ENCODE data around the gene PPIF.

The PPIF gene

GRCh38 chr10:79310911-79311573 is 36.2 kb upstream of the PPIF start:
- no peak for TF ChIP-seq REST (IDR thresholded peaks at IDR 0.05; ENCODE audit: insufficient replicate concordance, low read depth)
- no peak for TF ChIP-seq CTCF (IDR thresholded peaks at IDR 0.05; ENCODE audit: insufficient read depth, low read length)
- TF ChIP-seq GABPA (IDR thresholded peaks at IDR 0.05; ENCODE audit: low read depth) = no peak
- no peak for TF ChIP-seq SPI1 (IDR thresholded peaks at IDR 0.05; ENCODE audit: borderline replicate concordance, low read depth)
- TF ChIP-seq POLR2AphosphoS5 (IDR thresholded peaks at IDR 0.05; ENCODE audit: low read depth) = no peak
- H3K27me3 ChIP-seq (ENCODE audit: insufficient read depth, poor library complexity, severe bottlenecking) = no peaks in the 10 kb centered on the region
- no peak overlapping the region for H3K4me3 ChIP-seq (replicated peaks; ENCODE audit: insufficient read depth, low read length)
- DNase-seq (ENCODE audit: low read depth in 1 of 2, low spot score in 1 of 2) = no peak
- H3K27ac ChIP-seq (replicated peaks) = no peak overlapping the region

- Histone ChIP-seq H3K27me3 (ENCODE audit: insufficient read depth, poor library complexity, severe bottlenecking) (no peaks in the 10 kb centered on the region), H3K27ac (replicated peaks) (no peak overlapping the region)
- no peak for DNase-seq (ENCODE audit: low read depth in 1 of 2, low spot score in 1 of 2)
These were observed 35.5 kb upstream of the PPIF start for GRCh38 chr10:79311581-79312407.

GRCh38 chr10:79312601-79313187 is 34.6 kb upstream of the PPIF start:
- H3K4me3 ChIP-seq (replicated peaks; ENCODE audit: insufficient read depth, low read length) = no peak overlapping the region
- H3K27ac ChIP-seq (replicated peaks) = no peak overlapping the region
- TF ChIP-seq GABPA (IDR thresholded peaks at IDR 0.05; ENCODE audit: low read depth) (no peak), REST (IDR thresholded peaks at IDR 0.05; ENCODE audit: insufficient replicate concordance, low read depth) (no peak), CTCF (IDR thresholded peaks at IDR 0.05; ENCODE audit: insufficient read depth, low read length) (no peak), POLR2AphosphoS5 (IDR thresholded peaks at IDR 0.05; ENCODE audit: low read depth) (no peak), SPI1 (IDR thresholded peaks at IDR 0.05; ENCODE audit: borderline replicate concordance, low read depth) (no peak)
- H3K27me3 ChIP-seq (ENCODE audit: insufficient read depth, poor library complexity, severe bottlenecking) = no peaks in the 10 kb centered on the region
- no peak for DNase-seq (ENCODE audit: low read depth in 1 of 2, low spot score in 1 of 2)

More at GRCh38 chr10:79311581-79312407, 35.5 kb upstream of the PPIF start:
- H3K4me3 ChIP-seq (replicated peaks; ENCODE audit: insufficient read depth, low read length) = no peak overlapping the region
- TF ChIP-seq CTCF (IDR thresholded peaks at IDR 0.05; ENCODE audit: insufficient read depth, low read length) (no peak), POLR2AphosphoS5 (IDR thresholded peaks at IDR 0.05; ENCODE audit: low read depth) (peak; percentile 22; the same call in 1 of the 2 replicates)

All from HL-60 (cell line).